IPS-NIHi7 (cell line): ENCODE measurements around the gene EVI5L.

Experiments used
- DNase-seq: peaks from one replicate; pipeline ENCODE4 v3.0.0; 2012; ENCODE audit warnings: mixed read lengths; ENCODE audit errors: extremely low spot score

EVI5L gene

GRCh38 chr19:7817801-7818200 is 12.2 kb upstream of the EVI5L start:
- DNase-seq, result no peak

DNA sequence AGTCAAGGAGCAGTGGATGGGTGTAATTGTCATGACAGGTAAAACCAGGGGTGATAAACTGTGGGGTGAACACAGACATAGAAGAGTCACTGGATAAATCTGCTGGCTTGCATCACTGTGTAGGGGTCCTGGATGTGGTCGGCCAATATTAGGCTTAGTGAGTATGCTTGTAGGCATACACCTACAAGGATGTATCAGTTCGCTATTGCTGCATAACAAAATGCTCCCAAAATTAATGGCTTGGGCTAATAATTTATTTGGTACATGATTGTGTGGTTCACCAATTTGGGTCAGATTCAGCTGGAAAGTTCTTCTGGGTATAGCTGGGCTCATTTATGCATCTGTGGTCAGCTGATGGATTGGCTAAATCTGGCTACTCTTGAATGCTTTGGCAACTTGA is 11.2 kb upstream of the EVI5L start:
- no peak for DNase-seq

- no peak for DNase-seq
These were observed 10.7 kb upstream of the EVI5L start for GRCh38 chr19:7819337-7819736.

DNA sequence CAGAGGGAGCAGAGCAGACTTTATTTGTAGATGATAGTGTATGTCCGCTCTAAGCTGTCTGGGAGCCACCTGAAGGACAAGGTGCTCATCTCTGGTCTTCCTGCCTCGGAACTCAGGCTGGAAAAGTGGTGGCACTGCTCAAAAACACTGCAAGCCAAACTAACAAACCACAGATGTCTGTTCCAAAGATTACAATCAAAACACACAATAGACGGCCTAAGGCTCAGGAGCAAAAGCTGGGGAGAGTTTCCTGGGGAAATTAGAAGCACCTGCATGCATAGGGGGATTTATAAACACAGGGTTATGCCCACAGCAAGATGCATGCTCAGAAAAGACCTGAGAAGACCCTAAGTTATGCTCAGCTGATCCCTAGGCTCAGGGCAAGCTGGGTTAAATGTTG is 9.4 kb upstream of the EVI5L start:
- DNase-seq, result no peak

- DNase-seq, result no peak
These were observed 7.0 kb upstream of the EVI5L start for GRCh38 chr19:7822910-7823515.

GRCh38 chr19:7823686-7824301 is 6.2 kb upstream of the EVI5L start:
- DNase-seq, result no peak

DNA sequence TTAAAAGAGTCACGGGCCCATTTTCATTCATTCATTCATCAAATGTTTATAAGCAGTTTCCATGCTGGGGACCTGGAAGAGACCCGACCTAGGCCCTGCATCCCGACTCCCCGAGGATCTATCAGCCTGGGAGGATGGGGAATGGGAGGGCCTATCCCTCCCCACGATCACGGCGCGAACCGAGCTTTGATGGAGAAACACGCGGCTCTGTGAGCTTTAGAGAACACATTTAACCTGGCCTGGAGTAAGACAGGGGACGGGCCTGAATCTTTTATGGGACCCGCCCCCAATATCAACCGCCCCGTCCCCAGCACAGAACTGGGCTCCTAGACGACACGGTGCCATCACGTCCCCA is 875 bp upstream of the EVI5L start:
- no peak for DNase-seq

DNA sequence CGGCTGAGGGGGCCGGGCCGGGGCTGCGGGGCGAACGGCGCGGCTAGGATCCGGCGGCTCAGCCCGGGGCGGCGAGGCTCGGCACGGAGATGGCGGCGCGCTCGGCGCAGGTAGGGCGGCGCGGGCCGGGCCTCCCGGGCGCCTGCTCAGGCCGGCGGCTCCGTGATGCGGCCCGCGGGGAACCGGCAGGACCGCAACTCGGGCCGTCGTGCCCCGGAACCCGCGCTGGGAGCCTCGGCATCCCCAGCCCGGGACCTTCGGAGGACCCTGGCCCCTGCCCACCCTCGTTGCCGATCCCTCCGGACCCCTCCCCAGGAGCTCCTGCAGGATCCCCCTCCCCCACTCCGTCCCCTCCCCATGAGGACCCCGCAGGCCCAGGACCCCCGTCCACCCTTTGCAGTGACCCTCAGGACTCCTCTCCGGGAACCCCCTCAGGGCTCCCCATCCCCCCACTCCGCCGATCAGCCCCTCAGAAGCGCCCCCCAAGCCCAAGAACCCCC is 304 bp downstream of the EVI5L start:
- DNase-seq, result no peak

GRCh38 chr19:7830823-7831222 is 805 bp downstream of the EVI5L start:
- DNase-seq, result no peak

GRCh38 chr19:7831452-7831851 is 1.4 kb downstream of the EVI5L start:
- peak; percentile 83 for DNase-seq

- no peak for DNase-seq
These were observed 2.0 kb downstream of the EVI5L start for GRCh38 chr19:7832009-7832408.

DNA sequence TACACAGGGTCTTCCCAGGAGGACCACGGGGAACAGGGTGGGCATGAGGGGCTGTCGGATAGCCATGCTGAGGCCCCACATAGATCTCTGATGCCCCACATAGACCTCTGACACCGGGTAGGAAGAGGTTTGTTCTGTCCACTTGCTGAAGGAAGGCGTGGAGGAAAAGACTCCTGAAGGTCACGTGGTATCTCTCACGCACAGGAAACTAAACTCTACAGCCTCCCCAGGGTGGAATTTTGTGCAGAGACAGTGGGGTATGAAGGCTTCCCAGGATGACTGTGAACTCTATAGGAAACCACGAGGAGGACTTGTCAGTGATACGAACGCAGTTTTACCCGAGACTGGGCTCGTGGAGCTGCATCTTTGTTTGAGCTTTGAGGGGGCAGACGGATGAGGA is 2.8 kb downstream of the EVI5L start:
- DNase-seq, result no peak

DNA sequence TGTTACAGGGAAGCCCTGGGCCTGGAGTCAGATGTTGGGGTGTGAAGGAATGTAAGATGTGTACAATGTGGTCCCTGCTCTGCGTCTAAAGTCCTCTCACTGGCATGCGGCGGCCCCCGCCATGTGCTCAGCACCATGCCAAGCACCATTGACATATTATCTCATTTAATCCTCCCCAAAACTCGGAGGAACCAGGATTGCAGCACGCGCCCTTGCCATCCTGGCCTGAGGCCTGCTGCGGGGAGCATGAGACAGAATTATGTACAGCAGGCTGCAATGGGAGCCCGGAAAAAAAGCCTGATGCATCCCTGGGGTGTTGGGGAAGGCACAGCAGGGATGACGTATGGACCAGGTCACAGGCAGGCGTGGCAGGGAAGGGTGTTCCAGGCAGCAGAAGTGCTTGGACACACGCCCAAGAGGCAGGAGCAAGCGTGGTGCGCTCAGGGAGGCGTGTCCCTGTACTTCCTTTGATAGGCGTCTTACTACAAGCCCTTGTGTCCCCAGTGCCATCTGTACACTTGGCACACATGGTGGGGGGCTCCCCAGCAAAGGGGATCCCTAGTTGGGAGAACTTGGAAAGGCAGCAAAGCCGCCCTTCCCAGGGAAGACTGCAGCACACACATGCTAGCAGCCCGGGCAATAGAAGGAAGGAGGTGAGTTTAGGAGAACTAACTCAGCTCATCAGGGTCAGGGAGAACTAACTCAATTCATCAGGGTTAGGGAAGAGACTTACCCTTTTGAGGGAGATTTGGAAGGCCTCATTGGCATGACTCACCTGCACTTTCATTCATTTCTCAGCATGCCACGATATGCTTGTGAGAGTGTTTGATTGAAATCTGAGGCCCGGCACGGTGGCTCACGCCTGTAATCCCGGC is 3.4 kb downstream of the EVI5L start:
- no peak for DNase-seq

DNA sequence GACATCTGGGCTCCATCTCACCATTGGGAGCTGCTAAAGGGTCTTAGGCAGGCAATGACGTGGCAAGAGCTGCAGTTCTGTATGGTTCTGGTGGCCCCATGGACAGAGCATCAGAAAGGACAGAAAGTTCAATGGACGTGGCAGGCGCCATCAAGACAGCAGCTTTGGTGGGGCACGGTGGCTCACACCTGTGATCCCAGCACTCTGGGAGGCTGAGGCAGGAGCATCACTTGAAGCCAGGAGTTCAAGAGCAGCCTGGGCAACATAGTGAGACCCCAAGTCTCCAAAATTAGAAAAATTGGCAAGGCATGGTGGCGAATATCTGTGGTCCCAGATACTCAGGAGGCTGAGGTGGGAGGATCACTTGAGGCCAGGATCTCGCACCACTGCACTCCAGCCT is 9.5 kb downstream of the EVI5L start:
- no peak for DNase-seq

GRCh38 chr19:7840629-7841028 is 10.6 kb downstream of the EVI5L start:
- DNase-seq, result no peak

- no peak for DNase-seq
These were observed 12.0 kb downstream of the EVI5L start for GRCh38 chr19:7841751-7842660.

DNA sequence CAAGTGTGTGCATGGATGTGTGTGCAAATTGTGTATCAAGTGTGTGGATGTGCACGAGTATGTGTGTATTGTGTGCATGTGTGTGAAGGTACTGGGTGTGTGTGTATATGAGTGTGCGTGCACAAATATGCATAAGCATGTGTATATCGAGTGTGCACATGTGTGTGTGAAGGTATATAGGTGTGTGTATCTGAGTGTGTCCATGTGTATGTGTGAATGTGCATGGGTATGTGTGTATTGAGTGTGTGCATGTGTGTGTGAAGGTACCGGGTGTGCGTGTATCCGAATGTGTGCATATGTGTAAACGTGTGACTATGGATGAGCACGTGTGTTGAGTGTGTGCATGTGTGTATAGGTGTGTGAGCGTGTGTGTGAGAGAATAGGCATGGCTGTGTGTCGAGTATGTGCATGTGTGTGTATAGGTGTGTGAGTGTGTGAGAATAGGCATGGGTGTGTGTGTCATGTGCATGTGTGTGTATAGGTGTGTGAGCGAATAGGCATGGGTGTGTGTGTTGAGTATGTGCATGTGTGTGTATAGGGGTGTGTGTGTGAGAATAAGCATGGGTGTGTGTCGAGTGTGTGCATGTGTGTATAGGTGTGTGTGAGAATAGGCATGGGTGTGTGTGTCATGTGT is 12.8 kb downstream of the EVI5L start:
- no peak for DNase-seq

DNA sequence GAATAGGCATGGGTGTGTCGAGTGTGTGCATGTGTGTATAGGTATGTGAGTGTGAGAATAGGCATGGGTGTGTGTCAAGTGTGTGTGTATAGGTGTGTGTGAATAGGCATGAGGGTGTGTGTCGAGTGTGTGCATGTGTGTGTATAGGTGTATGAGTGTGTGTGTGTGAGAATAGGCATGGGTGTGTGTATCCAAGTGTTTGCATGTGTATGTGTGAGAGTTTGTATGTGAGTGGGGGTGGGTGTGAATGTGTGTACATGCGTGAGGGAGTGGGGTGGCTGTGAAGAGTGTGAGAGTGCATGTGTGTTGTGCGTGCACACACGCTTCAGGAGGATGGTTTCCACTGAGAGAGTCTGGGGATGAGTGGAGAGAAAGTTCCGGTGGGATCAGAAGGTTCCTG is 13.5 kb downstream of the EVI5L start:
- no peak for DNase-seq

DNA sequence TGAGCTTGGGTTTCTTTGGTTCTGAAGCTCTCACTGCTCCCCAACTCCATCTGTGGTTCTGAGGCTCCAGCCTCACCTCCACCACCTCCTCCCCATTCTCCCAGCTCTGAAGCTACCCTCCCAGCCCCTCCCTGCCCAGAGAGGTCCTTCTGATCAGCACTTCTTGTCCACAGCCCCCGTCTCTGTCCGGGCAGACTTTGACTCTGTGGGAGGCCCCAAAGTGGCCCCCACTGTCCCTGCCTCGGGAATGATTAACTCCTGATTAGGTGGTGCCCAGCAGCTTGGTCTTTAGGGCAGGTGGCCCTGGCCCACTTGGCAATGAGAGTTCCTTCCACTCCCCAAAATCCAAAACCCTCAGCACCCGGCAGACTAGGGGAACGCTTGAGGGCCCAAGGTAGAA is 14.4 kb downstream of the EVI5L start:
- DNase-seq, result no peak

- no peak for DNase-seq
These were observed 14.9 kb downstream of the EVI5L start for GRCh38 chr19:7844951-7845350.

DNA sequence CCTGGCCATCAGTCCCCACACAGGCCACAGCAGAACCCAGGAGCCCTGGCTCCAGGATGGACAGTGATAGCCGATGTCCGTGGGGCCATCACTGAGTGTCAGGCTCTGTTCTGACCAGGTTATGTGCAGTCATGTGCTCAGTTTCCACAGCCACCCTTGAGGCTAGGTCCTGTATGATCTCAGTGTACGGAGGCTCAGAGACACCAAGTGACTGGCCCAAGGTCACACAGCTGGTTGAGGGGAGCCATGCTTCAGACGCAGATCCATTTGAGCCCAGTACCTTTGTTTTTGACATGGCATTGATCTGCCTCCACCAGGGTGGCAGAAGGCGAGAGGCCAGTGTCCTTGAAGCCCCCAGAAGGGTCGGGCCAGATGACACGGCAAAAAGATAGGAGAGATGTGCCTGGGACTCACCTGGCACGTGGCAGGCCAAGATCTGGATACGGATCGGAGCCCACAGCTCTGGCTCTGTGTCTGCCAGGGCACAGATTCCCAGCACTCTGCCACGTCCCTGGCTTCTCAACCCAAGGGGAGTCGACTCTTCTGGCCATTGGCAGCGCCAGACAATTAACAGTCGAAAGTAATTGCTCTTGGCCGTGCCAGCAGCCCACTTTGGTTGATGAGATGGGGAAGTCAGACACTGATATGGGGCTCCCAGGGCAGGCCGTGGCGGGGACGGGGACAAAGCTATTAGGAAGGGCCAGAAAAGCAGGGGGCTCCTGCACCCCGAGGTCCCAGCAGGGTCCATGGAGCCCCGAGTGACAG is 15.6 kb downstream of the EVI5L start:
- no peak for DNase-seq
